Esophagus squamous epithelium (tissue), 4 donors: ENCODE measurements around the gene ATRNL1.

Experiments
- CTCF ChIP-seq, 6 experiments: fragments of 450-650 bp in 4 of 6; fragments of 200-600 bp in 2 of 6; sonication (generic) in 2 of 6; IDR thresholded peaks; one replicate each; pipeline ENCODE4 v1.5.1; 2016 to 2019; ENCODE audit warnings: antibody characterized with exemption in 6 of 6, mild to moderate bottlenecking in 4 of 6, moderate library complexity in 4 of 6
- POLR2A ChIP-seq, 4 donors: fragments of 450-650 bp; IDR thresholded peaks; one replicate each; pipeline ENCODE4 v1.6.1; 2017; ENCODE audit warnings: antibody characterized with exemption in 4 of 4, mild to moderate bottlenecking in 4 of 4, moderate library complexity in 3 of 4

GRCh38 chr10:115860182-115861107 lies 767.3 kb downstream of the ATRNL1 start:
- TF ChIP-seq CTCF (IDR thresholded peaks at IDR 0.05), result no peak
- TF ChIP-seq POLR2A (IDR thresholded peaks at IDR 0.05), result no peak
